Measurements from ENCODE around the gene GIMAP7.
"Not testable (repeated sequence)": the region's sequence is repeated elsewhere in the genome, so short reads cannot be mapped to it uniquely, and the experiment has no call there.

The GIMAP7 gene

GRCh38 chr7:150514748-150515222, at the start of gene GIMAP7:
Gene GIMAP7, plus strand, starts transcription at chr7:150514872. Its CDS starts 5,103 bp downstream, at chr7:150519975.
- DNase-seq (ENCODE audit: low spot score): no peak

- no peak for DNase-seq (ENCODE audit: low spot score)
Measured at GRCh38 chr7:150464962-150465361, 49.7 kb upstream of the GIMAP7 start.

GRCh38 chr7:150465414-150465813, 49.3 kb upstream of the GIMAP7 start:
- DNase-seq (ENCODE audit: low spot score): no peak

GRCh38 chr7:150466477-150466876, 48.2 kb upstream of the GIMAP7 start:
- DNase-seq (ENCODE audit: low spot score): no peak

- DNase-seq (ENCODE audit: low spot score): no peak
Measured at GRCh38 chr7:150468241-150468640, 46.4 kb upstream of the GIMAP7 start.

- DNase-seq (ENCODE audit: low spot score): no peak
Measured at GRCh38 chr7:150471886-150472285, 42.8 kb upstream of the GIMAP7 start.

- DNase-seq (ENCODE audit: low spot score): no peak
Measured at GRCh38 chr7:150473902-150474301, 40.8 kb upstream of the GIMAP7 start.

- no peak for DNase-seq (ENCODE audit: low spot score)
Measured at GRCh38 chr7:150476285-150476684, 38.4 kb upstream of the GIMAP7 start.

- DNase-seq (ENCODE audit: low spot score): no peak
Measured at GRCh38 chr7:150476819-150477631, 37.6 kb upstream of the GIMAP7 start.

GRCh38 chr7:150479023-150479716, 35.5 kb upstream of the GIMAP7 start:
- DNase-seq (ENCODE audit: low spot score): no peak

- no peak for DNase-seq (ENCODE audit: low spot score)
Measured at GRCh38 chr7:150481186-150481920, 33.3 kb upstream of the GIMAP7 start.

- DNase-seq (ENCODE audit: low spot score): no peak
Measured at GRCh38 chr7:150481922-150482321, 32.8 kb upstream of the GIMAP7 start.

GRCh38 chr7:150483514-150483913, 31.2 kb upstream of the GIMAP7 start:
- DNase-seq (ENCODE audit: low spot score): not testable (repeated sequence)

- not testable (repeated sequence) for DNase-seq (ENCODE audit: low spot score)
Measured at GRCh38 chr7:150484071-150484470, 30.6 kb upstream of the GIMAP7 start.

- peak; percentile 16 for DNase-seq (ENCODE audit: low spot score)
Measured at GRCh38 chr7:150487625-150488024, 27.0 kb upstream of the GIMAP7 start.

- DNase-seq (ENCODE audit: low spot score): no peak
Measured at GRCh38 chr7:150489782-150490181, 24.9 kb upstream of the GIMAP7 start.

GRCh38 chr7:150493442-150493841, 21.2 kb upstream of the GIMAP7 start:
- not testable (repeated sequence) for DNase-seq (ENCODE audit: low spot score)

- DNase-seq (ENCODE audit: low spot score): no peak
Measured at GRCh38 chr7:150502519-150502918, 12.2 kb upstream of the GIMAP7 start.

GRCh38 chr7:150503155-150503554, 11.5 kb upstream of the GIMAP7 start:
- DNase-seq (ENCODE audit: low spot score): no peak

GRCh38 chr7:150503581-150503980, 11.1 kb upstream of the GIMAP7 start:
- DNase-seq (ENCODE audit: low spot score): no peak

- DNase-seq (ENCODE audit: low spot score): no peak
Measured at GRCh38 chr7:150507947-150508602, 6.6 kb upstream of the GIMAP7 start.

- DNase-seq (ENCODE audit: low spot score): no peak
Measured at GRCh38 chr7:150511048-150511447, 3.6 kb upstream of the GIMAP7 start.

All from RKO (cell line).